Right hindlimb (tissue), 1 donor: Measurements from ENCODE around the gene ARHGAP26.

Experiments
- DNase-seq: peaks from one replicate; pipeline ENCODE4 v3.0.0-alpha.2; 2018

The ARHGAP26 gene

DNA sequence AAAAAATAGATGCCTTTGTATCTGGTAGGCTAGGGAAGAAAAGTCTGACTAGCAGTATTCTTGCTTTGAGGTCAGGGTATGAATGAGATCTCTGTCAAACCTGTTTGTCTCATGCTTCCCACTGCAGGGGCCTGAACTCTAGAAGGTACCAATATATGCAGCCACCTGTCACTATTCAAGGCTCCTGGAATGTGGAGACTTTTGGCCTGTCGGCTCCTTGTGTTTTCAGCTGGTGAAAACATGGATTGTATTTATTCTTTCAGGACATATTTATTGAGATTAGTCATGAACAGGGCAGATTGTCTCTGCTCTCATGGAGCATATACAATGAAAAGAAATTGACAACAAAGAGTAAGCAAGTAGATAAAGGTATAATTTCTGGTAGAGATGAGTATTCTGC, 255.8 kb downstream of the ARHGAP26 start:
- DNase-seq = no peak

DNA sequence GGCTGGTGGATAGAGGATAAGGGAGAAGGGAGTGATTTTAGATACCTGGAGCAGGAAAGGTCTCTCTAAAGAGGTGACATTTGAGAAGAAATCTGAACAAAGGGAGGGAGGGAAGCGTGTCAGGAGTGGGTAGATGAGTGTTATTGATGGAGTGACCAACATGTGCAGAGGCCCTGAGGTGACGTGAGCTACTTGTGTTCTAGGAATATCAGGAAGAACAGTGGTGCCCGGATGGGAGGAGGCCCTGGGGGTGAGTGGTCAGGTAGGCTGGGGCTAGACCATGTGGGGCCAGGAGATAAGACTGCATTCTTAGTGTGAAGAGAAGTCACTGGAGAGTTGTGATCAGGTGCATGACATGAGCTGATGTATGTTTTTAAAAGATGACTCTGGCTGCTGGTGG, 256.2 kb downstream of the ARHGAP26 start:
- DNase-seq = no peak

- DNase-seq = no peak
Observed at GRCh38 chr5:143029293-143029692, 259.1 kb downstream of the ARHGAP26 start.

DNA sequence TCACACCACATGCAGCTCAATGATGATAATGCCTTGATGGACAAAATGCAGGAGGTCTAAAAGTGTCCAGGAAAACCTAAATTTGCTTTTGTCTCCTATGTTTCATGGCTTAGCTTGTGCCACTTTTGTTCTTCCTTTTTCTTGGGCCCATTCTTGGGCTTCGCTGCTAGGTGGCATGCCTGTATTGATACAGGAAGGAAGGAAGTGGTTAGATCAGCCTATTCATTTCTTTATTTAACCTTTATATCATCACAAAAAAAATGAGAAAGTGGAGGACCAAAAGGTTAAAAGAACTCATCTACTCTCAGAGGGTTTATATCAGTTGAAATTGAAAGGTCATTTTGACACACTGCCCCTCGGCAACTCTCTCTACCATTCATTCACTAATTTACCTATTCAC, 260.2 kb downstream of the ARHGAP26 start:
- no peak for DNase-seq

DNA sequence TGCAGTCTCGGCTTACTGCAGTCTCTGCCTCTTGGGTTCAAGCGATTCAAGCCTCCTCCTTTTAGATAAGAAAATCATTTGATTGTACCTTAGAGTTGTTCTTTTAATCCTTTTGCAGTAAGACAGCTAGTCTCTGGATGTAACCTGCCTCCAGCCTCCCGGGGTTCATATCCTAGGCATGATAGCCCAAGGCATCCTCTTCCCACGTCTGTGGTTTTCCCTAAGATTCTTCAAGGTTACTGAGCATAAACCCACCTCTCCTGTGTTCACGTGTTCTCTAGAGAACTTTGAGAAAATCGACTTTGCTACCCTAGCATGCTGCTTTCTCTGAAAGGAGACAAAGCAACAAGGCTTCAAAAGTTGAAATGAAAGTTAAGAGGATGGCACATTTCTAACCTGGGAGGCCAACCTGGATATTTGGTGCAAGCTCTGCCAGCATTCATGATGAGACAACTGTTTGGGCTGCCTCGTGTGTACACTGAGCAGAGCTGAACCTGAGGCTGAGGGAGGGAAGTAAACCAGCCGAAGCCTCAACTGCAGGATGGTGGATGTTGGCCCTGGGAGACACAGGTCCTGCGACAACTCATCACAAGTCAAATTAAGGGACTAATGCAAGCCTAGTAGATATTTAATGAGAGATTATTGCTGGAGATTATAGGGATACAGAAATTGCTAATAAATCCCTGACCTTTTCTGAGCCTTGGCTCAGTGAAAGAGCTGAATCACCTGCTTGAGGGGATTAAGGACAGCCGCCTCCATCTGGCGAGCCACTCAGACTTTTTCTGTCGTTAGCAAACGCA, 261.8 kb downstream of the ARHGAP26 start:
- DNase-seq = no peak

DNA sequence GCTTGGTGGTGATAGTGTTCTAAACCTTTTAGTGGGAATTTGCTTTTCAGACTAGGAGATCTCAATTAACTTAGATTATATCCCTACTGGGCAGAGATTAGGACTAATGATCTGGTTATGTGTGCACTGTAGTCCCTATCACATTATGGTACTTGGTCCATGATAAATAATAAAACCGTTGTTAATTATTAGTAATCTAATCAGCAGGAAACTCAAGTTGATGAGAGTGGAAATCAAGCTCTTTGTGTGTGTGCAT, 262.3 kb downstream of the ARHGAP26 start:
- no peak for DNase-seq

DNA sequence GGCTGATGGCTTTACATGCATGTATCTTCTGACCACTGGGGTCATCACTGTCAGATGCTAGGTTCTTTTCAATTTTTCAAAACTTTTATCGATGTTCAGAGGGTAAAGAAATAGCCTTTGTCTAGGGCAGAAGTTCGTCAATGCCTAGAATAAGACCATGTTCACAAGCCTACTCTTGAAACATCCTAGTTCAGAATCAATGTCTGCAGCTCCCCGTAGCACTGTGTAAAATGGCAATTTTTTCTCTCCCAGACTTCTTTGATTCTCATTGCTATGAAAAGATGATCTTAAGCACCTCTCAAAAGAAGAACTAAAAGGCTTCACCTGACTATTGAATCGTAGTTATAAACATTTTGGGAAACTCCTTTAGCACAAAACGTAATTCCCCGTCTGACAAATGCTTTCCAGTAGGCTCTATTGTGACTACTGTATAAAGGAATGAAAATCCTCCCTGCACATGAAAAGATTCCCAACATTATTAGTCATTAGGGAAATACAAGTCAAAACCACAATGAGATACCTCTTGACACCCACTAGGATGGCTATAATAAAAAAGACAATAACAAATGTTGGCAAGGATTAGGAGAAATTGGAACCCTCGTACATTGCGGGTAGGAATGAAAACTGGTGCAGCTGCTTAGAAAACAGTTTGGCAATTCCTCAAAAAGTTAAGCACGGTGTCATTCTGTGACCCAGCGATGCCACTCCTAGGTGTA, 263.5 kb downstream of the ARHGAP26 start:
- no peak for DNase-seq

DNA sequence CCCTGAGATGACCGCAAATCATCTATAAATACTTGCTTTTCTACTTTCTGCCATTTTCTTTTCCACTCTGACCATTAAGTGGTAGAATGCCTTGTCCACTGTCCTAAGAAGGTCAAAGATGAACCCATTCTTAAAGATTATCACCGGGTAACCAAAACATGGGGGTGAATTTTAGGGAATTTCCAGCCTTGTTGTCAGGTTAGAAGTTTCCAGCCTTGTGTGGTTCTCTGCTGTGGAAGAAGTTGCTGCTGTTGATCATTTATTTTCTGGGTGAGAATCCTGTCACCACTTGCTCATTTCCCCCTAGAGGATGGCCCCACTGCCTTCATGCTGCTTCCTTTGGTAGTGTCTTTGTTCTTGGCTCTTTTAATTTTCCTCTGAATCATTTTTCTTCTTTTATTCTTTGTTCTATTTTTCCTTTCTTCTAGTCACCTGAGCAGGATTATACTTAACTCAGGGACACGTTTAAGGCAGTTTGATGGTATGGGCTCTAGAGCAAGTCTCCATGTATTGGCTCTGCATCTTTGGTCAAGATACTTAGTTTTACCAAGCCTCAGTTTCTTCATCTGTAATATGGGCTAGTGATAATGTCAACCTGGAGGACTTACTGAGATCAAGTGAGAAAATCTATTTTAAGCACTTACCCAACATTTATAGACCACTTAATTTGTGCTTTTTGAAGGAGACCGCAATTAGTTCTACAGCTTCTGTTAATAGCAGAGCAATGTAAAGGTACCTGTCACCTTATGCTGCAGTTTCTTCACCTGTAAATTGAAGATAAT, 266.2 kb downstream of the ARHGAP26 start:
- DNase-seq = no peak

DNA sequence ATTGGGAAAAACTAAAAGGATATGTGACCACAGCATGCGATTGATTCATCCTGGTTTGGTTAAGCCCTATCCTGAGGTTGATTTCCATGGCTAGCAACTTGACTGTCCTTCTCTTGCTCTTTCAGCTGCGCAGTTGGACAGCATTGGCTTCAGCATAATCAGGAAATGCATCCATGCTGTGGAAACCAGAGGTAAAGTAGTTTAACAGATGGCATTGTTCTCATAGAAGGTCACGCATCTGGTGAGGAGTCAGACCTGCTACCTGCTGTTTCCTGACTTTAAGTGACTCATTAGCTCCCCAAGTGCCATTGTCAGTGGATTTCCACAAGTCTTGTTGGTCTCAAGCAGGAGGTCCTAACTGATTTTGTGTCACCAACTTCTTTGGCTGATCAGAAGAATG, 266.9 kb downstream of the ARHGAP26 start:
- no peak for DNase-seq

GRCh38 chr5:143037708-143038107, 267.5 kb downstream of the ARHGAP26 start:
- no peak for DNase-seq

DNA sequence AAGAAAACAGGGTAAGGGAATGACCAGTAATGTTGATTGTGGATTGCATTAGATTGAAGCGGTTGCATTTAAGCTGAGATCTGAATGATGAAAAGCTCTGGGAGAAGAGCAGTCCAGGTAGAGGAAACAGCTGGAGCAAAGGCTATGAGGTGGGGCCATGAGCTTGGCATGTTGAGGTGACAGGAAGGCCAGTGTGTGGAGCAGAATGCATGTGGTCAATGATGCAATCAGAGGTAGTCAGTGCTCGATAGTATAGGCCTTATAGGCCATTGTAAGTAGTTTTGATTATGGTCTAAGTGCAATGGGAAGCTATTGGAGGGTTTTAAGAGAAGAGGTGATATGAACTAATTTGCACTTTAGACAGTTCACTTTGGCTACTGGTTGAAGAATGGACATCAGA, 270.4 kb downstream of the ARHGAP26 start:
- DNase-seq = no peak

GRCh38 chr5:143041461-143041860, 271.3 kb downstream of the ARHGAP26 start:
- DNase-seq = peak; percentile 70

GRCh38 chr5:143041972-143042770, 272.0 kb downstream of the ARHGAP26 start:
- DNase-seq = no peak

DNA sequence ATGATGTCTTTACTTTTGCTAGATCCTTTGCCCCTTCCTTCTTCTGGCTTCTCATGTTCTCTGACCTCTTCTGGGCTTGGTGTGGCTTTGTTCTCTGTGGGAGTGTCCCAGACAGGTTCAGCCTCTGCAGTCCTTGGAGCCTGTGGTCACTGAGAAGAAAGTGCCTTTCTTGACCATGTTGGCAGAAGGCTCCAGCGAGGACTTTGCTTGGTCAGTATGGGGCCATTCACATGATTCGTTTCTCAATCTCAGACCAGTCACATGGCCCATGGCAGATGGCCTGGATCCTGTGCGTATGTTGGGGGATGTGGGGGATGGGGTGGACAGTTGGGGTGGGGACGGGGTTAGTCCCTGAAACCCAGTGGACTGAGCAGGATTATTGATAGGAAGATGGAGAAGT, 274.1 kb downstream of the ARHGAP26 start:
- no peak for DNase-seq

GRCh38 chr5:143045062-143045461, 274.9 kb downstream of the ARHGAP26 start:
- no peak for DNase-seq

GRCh38 chr5:143046314-143046713, 276.1 kb downstream of the ARHGAP26 start:
- no peak for DNase-seq

GRCh38 chr5:143047091-143047490, 276.9 kb downstream of the ARHGAP26 start:
- DNase-seq = no peak

DNA sequence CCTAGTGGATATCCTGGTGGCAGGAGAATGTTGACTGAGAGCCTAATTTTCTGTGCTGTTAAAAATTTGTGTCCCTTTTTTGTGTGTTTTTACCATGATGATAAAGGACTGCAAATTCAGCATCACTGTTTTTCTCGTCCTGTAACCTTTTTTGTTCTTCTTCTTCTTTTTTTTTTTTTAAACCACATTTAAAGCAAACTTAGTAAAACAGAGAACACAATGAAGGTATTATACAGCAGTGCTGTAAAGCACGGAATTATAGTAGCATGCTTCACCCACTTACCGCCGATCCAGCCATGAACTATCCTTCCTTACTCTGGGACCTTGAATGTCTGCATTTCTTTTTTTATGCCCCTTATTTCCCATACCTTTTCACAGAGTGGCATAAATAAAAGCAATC, 280.0 kb downstream of the ARHGAP26 start:
- no peak for DNase-seq

DNA sequence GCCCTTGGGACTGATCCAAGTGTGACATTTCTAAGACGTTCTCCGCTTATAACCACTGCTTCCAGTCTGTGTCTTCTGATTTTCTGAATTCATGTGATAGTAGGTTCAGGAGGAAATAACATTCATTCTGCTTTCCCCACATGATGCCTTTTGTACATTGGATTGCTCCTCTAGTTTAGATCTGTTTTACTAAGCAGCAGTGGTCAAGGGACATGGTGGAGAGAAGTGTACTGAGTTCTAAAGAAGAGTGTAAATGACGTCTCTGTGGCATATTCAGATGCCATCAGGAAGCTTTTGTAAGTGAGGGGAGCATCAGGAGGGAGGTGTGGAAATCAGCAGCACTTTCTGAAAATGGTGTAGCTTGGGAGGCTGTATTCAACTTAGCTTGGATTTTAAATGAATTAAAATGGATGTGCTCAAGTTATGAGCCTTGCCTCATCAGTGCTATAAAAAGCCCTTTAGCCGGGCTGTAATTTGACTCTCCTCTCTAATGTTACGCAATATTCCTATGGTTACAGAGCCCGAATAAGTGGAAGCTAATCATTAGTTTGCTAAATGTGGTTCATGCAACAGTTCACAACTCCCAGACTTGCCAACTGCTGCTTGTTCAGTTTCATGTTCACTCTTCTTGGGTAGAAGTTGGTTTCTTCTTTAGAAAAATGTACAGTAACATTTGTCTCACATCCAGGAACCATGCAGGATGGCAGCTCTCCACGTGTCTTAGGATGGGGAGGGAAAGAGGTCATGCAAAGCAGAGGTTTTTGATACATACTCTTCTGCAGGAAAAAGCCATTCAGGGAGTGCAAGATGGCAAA, 281.3 kb downstream of the ARHGAP26 start:
- DNase-seq = peak; percentile 44

DNA sequence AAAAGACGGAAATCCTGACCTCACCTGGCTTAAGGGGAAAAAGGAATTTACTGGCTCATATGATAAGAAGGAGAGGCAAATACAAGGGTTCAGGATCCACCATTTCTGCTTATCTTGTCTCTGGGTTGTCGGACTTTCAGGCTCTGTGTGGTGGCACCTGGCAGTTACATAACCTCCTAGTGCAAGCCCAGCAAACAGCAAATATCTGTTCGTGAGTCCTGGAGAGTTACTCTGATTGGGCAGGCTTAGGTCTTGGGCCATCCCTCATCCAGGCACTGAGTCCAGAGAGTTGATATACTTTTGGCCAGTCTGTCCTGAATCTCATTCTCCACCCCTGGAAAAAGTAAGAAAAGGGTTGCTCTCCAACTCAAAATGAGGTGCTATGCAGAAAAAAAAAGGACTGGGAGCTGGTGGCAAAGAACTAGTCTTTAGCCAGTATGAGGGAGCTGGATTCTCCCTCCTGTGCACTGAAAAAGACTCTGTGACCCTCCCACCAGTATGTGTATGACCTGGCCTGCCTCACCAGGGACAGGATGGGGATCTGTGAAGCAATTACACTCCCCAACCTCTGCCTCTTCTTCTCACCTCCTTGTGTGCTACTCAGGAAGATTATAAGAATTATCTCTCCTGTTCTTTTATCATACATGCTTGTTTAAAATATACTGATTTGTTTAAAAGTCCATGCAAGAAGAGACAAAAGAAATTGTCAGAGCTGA, 282.9 kb downstream of the ARHGAP26 start:
- no peak for DNase-seq

DNA sequence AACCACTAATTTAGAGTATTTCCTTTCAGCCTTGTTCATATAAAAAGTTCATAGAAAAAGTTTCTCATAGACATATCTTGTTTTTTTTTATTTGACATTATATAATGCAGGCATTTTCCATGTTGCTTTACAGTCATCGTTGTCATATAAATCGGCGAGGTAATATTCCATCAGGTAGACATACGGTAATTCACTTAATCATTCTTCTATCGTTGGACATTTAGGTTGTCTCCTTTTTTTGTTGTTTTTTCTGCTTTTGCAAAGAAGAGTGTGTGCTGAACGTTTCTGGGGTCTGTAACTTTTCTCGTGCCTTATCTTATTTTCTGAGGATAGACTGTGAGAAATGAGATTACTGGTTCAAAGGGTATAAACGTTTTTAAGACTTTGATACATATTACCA, 283.6 kb downstream of the ARHGAP26 start:
- no peak for DNase-seq
